Tibial nerve (tissue), 4 donors: ENCODE data around the gene SGPL1. TPM values are rescaled to one million over a fixed set of nuclear protein-coding genes. Genes with fewer than 3 reads are reported as not detected.

Experiments used
- DNase-seq, 2 donors: peaks; one replicate each; pipeline ENCODE4 v3.0.0-alpha.2; 2019; ENCODE audit warnings: low spot score in 2 of 2
- H3K27ac ChIP-seq, 4 donors: fragments of 200-600 bp; sonication (generic) in 3 of 4; one replicate each; pipeline ENCODE4 v1.5.1; 2017 to 2019; ENCODE audit warnings: mild to moderate bottlenecking in 1 of 4
- H3K27me3 ChIP-seq, 2 donors: fragments of 200-600 bp; sonication (generic) in 1 of 2; one replicate each; pipeline versions ENCODE4 v1.5.1 to v1.6.0; 2017 to 2019
- H3K36me3 ChIP-seq, 3 donors: fragments of 200-600 bp; sonication (generic); one replicate each; pipeline ENCODE4 v1.5.1; 2018 to 2019
- H3K4me1 ChIP-seq, 4 donors: fragments of 200-600 bp; sonication (generic) in 3 of 4; one replicate each; pipeline ENCODE4 v1.5.1; 2017 to 2019
- H3K4me3 ChIP-seq, 4 donors: fragments of 200-600 bp; sonication (generic) in 3 of 4; one replicate each; pipeline ENCODE4 v1.5.1; 2017 to 2019; ENCODE audit warnings: mild to moderate bottlenecking in 1 of 4, moderate library complexity in 1 of 4
- H3K9me3 ChIP-seq, 4 donors: fragments of 200-600 bp; sonication (generic) in 3 of 4; one replicate each; pipeline ENCODE4 v1.5.1; 2017 to 2019
- EP300 ChIP-seq, 2 donors: sonication (generic); formaldehyde crosslinking; IDR thresholded peaks; one replicate each; pipeline ENCODE4 v1.6.1; 2017; ENCODE audit warnings: antibody characterized with exemption in 2 of 2, mild to moderate bottlenecking in 1 of 2
- POLR2A ChIP-seq, 2 donors: fragments of 450-650 bp; IDR thresholded peaks; one replicate each; pipeline ENCODE4 v1.6.1; 2017; ENCODE audit warnings: antibody characterized with exemption in 2 of 2, mild to moderate bottlenecking in 2 of 2, moderate library complexity in 2 of 2
- WGBS, 2 donors: methylation state at CpG; one replicate each; pipeline ENCODE4 v1.1.5; 2018; 5-methylcytosine and 5-hydroxymethylcytosine counted together
- total RNA-seq, 4 donors: library from RNA; depleted of rRNA; stranded (reverse); fragments of >200 nt; gene quantifications; one replicate each; pipeline ENCODE4 v1.1.0, GENCODE V29; 2016
- TF ChIP-seq, protein P1 (sequence below), 5 experiments: fragments of 200-600 bp in 3 of 5; fragments of 450-650 bp in 2 of 5; sonication (generic) in 3 of 5; IDR thresholded peaks; one replicate each; pipeline ENCODE4 v1.5.1; 2016 to 2019; ENCODE audit warnings: antibody characterized with exemption in 5 of 5, mild to moderate bottlenecking in 3 of 5, moderate library complexity in 2 of 5

The SGPL1 gene
- total RNA-seq, 4 donors from 2014 or later: 21.1 to 31.0 (median 24.5) TPM

DNA sequence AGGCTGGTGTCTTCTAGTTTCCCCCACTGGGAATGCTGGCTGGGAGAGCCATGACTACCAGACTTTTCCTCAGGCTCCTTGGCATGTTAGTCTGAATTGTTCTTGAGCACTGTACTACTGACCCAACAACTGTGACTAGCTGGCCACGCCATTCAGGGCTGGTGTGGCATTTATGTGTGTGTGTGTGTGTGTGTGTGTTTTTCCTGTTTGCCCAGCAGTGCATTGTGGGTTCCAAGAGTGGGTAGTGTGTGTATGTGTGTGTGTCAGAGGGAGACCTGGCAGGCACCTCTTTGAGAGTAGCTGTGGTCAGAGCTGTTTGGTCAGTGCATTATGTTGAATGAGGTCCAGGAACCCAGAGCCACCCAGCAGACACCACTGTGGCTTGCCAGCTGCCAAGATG, 63.5 kb downstream of the SGPL1 start:
- TF ChIP-seq, protein P1, sequence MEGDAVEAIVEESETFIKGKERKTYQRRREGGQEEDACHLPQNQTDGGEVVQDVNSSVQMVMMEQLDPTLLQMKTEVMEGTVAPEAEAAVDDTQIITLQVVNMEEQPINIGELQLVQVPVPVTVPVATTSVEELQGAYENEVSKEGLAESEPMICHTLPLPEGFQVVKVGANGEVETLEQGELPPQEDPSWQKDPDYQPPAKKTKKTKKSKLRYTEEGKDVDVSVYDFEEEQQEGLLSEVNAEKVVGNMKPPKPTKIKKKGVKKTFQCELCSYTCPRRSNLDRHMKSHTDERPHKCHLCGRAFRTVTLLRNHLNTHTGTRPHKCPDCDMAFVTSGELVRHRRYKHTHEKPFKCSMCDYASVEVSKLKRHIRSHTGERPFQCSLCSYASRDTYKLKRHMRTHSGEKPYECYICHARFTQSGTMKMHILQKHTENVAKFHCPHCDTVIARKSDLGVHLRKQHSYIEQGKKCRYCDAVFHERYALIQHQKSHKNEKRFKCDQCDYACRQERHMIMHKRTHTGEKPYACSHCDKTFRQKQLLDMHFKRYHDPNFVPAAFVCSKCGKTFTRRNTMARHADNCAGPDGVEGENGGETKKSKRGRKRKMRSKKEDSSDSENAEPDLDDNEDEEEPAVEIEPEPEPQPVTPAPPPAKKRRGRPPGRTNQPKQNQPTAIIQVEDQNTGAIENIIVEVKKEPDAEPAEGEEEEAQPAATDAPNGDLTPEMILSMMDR (IDR thresholded peaks at IDR 0.05): no peak
- no peak for TF ChIP-seq EP300 (IDR thresholded peaks at IDR 0.05)
- no peak for TF ChIP-seq POLR2A (IDR thresholded peaks at IDR 0.05)
- H3K36me3 ChIP-seq: peaks cover 0 to 74% (median 3%) of the 10 kb centered on the region in 3 donors
- WGBS, 2 donors: 50 to 82% methylated on average over 1 of the region's 1 CpG
- no peaks in the 10 kb centered on the region for H3K9me3 ChIP-seq
- DNase-seq: no peak
- H3K27me3 ChIP-seq: no peaks in the 10 kb centered on the region
- H3K27ac ChIP-seq: no peak overlapping the region
- H3K4me3 ChIP-seq: no peak overlapping the region
- no peaks in the 10 kb centered on the region for H3K4me1 ChIP-seq

DNA sequence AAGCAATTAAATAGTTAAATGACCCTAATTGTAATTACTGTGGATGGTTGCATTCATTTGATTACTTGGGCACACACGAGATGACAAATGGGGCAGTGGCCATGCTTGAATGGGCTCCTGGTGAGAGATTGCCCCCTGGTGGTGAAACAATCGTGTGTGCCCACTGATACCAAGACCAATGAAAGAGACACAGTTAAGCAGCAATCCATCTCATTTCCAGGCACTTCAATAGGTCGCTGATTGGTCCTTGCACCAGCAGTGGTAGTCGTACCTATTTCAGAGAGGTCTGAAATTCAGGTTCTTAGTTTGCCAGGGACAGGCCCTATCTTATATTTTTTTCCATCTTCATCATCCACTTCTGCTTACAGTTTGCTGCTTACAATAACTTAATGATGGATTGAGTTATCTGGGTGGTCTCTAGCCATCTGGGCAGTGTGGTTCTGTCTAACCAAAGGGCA, 64.4 kb downstream of the SGPL1 start:
- H3K36me3 ChIP-seq: peaks cover 0 to 83% (median 3%) of the 10 kb centered on the region in 3 donors
- no peak for TF ChIP-seq EP300 (IDR thresholded peaks at IDR 0.05)
- TF ChIP-seq, protein P1 (IDR thresholded peaks at IDR 0.05): peak; percentile 83 to 89 (median 84)
- no peaks in the 10 kb centered on the region for H3K4me1 ChIP-seq
- H3K4me3 ChIP-seq: no peak overlapping the region
- no peak overlapping the region for H3K27ac ChIP-seq
- peak; percentile 71 to 88 for DNase-seq
- H3K9me3 ChIP-seq: no peaks in the 10 kb centered on the region
- 4 to 9% methylated on average over 4 of the region's 4 CpGs for WGBS, 2 donors
- H3K27me3 ChIP-seq: no peaks in the 10 kb centered on the region

DNA sequence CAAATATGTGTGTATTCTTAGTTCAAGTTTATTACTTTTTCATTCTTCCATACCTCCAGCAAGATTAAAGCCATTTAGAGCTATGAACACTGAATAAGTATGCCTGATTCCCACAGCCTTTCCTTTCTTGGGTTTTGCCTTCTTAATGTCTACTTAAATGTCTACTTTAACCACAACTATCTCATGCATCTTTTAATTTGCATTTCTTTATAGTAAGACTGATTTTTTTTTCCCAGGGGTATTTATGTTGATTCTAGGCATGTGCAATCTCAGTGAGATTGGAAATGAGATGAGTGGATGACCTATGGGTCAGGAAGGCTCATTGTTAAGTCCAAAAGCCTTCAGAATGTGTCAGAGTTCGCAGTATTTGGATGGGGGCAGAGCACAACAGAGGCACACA, 69.0 kb downstream of the SGPL1 start:
- TF ChIP-seq, protein P1 (IDR thresholded peaks at IDR 0.05): no peak
- TF ChIP-seq POLR2A (IDR thresholded peaks at IDR 0.05): no peak
- TF ChIP-seq EP300 (IDR thresholded peaks at IDR 0.05): no peak
- Histone ChIP-seq H3K36me3 (peaks cover 0 to 52% (median 0%) of the 10 kb centered on the region in 3 donors), H3K27me3 (no peaks in the 10 kb centered on the region), H3K4me3 (no peak overlapping the region), H3K27ac (no peak overlapping the region), H3K9me3 (no peaks in the 10 kb centered on the region), H3K4me1 (peaks cover 0 to 24% (median 4%) of the 10 kb centered on the region in 4 donors)
- WGBS, 2 donors: 90 to 95% methylated on average over 1 of the region's 1 CpG
- DNase-seq: no peak

DNA sequence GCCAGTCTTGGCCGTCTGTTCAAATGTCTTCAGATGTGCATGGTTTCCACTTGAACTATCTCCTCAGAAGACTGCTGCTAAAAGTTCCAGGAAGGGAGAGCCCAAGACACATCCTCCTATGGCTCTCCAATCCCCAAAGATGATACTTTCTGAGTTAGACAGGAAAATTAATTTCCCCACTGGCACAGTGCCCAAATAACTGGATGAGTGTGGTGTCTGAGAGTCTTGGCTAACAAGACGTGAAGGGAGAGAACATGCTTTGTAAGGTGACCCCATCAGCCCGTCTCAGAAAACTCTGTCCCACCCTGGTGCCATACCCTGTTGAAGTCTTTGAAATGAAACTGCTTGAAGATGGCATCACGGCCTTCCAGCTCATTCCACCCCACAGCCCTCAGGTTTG, 69.7 kb downstream of the SGPL1 start:
- Histone ChIP-seq H3K36me3 (peaks cover 0 to 52% (median 0%) of the 10 kb centered on the region in 3 donors), H3K9me3 (no peaks in the 10 kb centered on the region), H3K4me1 (peaks cover 0 to 24% (median 4%) of the 10 kb centered on the region in 4 donors), H3K27ac (no peak overlapping the region), H3K4me3 (no peak overlapping the region), H3K27me3 (no peaks in the 10 kb centered on the region)
- TF ChIP-seq EP300 (IDR thresholded peaks at IDR 0.05) (no peak), POLR2A (IDR thresholded peaks at IDR 0.05) (no peak)
- TF ChIP-seq, protein P1 (IDR thresholded peaks at IDR 0.05): no peak
- 81 to 83% methylated on average over 4 of the region's 4 CpGs for WGBS, 2 donors
- no peak for DNase-seq

DNA sequence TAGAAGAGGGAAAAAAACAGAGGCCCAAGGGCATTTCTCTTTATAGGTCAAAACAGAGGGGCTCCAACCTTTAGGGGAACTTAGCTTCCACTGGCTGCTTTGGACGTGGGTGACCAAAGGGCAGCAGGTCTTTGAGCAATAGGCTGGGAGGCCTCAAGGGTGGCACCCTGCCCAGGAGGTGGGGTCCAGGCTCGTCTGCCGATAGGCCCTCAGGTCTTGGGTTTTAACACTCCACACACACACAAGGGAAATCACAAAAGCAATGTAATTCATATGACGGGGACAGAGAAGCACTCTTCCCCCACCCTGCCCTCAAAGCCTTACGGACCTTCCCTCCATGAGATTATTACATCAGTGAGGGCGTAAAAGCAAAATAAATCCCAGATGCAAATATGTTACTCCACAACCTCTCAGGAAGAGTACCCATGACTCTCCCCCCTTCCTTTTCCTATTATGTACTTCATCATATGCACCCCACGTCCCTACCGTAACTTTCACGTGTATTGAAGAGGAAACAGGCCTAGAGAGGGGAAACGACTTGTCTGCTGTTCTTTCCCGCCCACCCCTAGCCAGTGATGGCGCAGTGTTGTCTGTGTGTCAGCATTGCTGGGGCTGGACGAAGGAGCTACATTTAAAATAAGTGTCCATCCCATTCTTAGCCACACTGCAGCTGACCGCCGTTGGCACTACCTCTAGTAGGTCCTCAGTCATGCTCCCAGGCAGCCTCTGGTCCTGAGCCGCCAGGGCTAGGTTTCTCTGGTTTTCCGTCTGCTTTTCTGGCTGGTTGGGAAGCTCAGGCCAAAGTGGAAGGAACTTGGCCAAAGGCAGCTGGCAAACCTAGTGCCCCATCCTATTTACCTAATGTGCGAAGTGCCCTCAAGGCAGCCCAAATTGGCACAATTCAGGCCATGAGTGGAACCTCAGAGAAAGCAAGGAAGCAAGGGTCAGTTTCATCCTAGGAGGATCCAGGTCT, 70.5 kb downstream of the SGPL1 start:
- WGBS, 2 donors: 82 to 85% methylated on average over 18 of the region's 18 CpGs
- no peaks in the 10 kb centered on the region for H3K9me3 ChIP-seq
- TF ChIP-seq EP300 (IDR thresholded peaks at IDR 0.05) (no peak), POLR2A (IDR thresholded peaks at IDR 0.05) (no peak)
- TF ChIP-seq, protein P1 (IDR thresholded peaks at IDR 0.05): no peak
- H3K27ac ChIP-seq: peak overlapping the region in 1 of 4 donors; percentile 90
- no peaks in the 10 kb centered on the region for H3K27me3 ChIP-seq
- no peak for DNase-seq
- peaks cover 0 to 51% (median 0%) of the 10 kb centered on the region in 3 donors for H3K36me3 ChIP-seq
- H3K4me3 ChIP-seq: no peak overlapping the region
- H3K4me1 ChIP-seq: peaks cover 0 to 24% (median 4%) of the 10 kb centered on the region in 4 donors
